ENCODE results near the gene ZNF823.

ZNF823 gene

DNA sequence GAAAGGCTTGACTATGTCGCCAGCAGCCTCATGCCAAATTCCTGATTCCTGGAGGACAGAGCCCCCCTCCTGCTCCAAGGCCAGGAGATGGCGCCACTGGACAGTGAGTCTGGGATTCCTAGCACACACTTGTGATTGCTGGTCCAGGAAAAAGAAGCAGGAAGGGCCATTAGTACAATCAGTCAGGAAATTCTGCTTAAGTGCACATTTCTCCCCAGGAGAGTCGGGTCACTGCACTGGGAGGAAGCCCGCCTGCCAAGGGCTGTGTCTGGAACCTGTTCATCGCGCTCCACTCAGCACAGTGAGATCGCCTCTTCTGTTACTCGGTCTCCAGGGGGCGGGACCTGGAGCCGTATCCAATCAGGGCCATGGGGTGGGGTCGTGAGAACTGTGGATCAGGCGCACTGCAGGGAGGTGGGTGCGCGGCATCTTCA, 65.1 kb downstream of the ZNF823 start:
- no peak for DNase-seq (ENCODE audit: low read depth in 1 of 2, low spot score in 1 of 2)
- no peaks in the 10 kb centered on the region for H3K27me3 ChIP-seq (ENCODE audit: insufficient read depth, poor library complexity, severe bottlenecking)
- no peak overlapping the region for H3K4me3 ChIP-seq (replicated peaks; ENCODE audit: insufficient read depth, low read length)
- H3K27ac ChIP-seq (replicated peaks): no peak overlapping the region
- no peak for TF ChIP-seq POLR2AphosphoS5 (IDR thresholded peaks at IDR 0.05; ENCODE audit: low read depth)
- no peak for TF ChIP-seq SPI1 (IDR thresholded peaks at IDR 0.05; ENCODE audit: borderline replicate concordance, low read depth)
- no peak for TF ChIP-seq GABPA (IDR thresholded peaks at IDR 0.05; ENCODE audit: low read depth)
- TF ChIP-seq, protein P1, sequence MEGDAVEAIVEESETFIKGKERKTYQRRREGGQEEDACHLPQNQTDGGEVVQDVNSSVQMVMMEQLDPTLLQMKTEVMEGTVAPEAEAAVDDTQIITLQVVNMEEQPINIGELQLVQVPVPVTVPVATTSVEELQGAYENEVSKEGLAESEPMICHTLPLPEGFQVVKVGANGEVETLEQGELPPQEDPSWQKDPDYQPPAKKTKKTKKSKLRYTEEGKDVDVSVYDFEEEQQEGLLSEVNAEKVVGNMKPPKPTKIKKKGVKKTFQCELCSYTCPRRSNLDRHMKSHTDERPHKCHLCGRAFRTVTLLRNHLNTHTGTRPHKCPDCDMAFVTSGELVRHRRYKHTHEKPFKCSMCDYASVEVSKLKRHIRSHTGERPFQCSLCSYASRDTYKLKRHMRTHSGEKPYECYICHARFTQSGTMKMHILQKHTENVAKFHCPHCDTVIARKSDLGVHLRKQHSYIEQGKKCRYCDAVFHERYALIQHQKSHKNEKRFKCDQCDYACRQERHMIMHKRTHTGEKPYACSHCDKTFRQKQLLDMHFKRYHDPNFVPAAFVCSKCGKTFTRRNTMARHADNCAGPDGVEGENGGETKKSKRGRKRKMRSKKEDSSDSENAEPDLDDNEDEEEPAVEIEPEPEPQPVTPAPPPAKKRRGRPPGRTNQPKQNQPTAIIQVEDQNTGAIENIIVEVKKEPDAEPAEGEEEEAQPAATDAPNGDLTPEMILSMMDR (IDR thresholded peaks at IDR 0.05; ENCODE audit: insufficient read depth, low read length): no peak
- no peak for TF ChIP-seq REST (IDR thresholded peaks at IDR 0.05; ENCODE audit: insufficient replicate concordance, low read depth)

Data from HL-60 (cell line).